NCI-H226 (cell line): ENCODE data around the gene EFCC1.
"Not testable (repeated sequence)": the region's sequence is repeated elsewhere in the genome, so short reads cannot be mapped to it uniquely, and the experiment has no call there.

Source experiments
- DNase-seq: peaks from one replicate; pipeline ENCODE4 v3.0.0-alpha.2; 2015

Gene EFCC1

GRCh38 chr3:129087138-129087702, 86.1 kb downstream of the EFCC1 start:
- no peak for DNase-seq

- not testable (repeated sequence) for DNase-seq
Observed at GRCh38 chr3:129087904-129088303, 86.8 kb downstream of the EFCC1 start.

GRCh38 chr3:129088312-129088711, 87.2 kb downstream of the EFCC1 start:
- DNase-seq = not testable (repeated sequence)
